Iris pigment epithelial cell (primary cell): ENCODE data around the gene RNF224.

ENCODE experiments used
- DNase-seq: peaks from one replicate; pipeline ENCODE4 v3.0.0-alpha.2; 2011; ENCODE audit warnings: low read depth

Gene RNF224

GRCh38 chr9:137192448-137192780, 34.9 kb upstream of the RNF224 start:
- DNase-seq: no peak

GRCh38 chr9:137192859-137193258, 34.4 kb upstream of the RNF224 start:
- DNase-seq: no peak

- no peak for DNase-seq
Measured at GRCh38 chr9:137193771-137194170, 33.5 kb upstream of the RNF224 start.

DNA sequence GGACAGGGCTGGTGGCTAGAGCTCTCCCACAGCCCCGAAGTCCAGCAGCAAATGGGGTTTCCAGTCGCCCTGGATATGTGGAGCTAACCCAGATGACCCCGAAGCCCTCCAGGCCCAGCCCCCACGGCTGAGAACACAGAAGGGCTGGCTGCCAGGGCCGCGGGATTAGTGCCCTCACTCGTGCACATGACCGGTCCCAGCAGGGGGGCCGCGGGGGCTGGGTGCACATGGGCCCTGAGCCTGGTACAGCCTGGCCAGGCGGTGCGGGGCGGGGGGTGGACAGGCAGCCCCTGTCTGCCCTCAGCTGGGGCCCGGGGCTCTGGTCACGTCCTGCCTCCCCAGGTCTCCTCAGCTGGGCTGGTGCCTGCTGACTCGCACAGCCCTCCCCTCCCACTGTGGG, 32.9 kb upstream of the RNF224 start:
- DNase-seq: no peak

- DNase-seq: no peak
Measured at GRCh38 chr9:137194909-137195308, 32.4 kb upstream of the RNF224 start.

DNA sequence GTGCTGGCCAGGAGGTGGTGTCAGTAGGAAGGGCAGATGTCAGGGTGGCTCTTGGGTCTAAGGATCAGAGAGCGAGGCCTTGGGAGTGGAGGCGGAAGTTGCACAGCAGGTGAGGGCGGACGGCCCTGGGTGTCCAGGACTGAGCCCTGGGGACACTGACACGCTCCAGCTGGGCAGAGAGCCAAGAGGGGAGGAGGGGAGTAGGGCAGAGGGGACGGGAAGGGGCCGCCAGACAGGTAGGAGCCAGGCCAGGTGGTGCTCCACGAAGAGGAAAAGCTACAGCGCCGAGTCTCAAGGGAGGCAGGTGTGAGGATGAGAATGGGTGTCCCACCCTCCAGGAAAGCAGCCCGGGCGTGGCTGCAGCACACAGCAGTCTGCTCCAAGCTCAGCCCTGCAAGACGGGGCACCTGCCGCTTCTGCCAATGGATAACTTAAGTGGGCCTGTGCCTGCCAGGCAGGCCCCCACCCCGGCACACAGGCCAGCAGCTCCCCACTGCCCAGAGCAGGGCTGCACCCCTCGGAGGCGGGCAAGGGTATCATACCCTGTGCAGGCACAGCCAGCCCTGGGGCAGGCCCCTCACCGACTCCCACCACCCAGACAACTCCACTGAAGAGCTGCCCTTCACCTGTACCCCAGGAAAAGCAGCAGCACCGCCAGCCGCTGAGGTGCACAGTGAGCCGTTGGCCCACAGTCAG, 31.6 kb upstream of the RNF224 start:
- DNase-seq: no peak

GRCh38 chr9:137198051-137198901, 29.0 kb upstream of the RNF224 start:
- no peak for DNase-seq

- no peak for DNase-seq
Measured at GRCh38 chr9:137198902-137199283, 28.4 kb upstream of the RNF224 start.

DNA sequence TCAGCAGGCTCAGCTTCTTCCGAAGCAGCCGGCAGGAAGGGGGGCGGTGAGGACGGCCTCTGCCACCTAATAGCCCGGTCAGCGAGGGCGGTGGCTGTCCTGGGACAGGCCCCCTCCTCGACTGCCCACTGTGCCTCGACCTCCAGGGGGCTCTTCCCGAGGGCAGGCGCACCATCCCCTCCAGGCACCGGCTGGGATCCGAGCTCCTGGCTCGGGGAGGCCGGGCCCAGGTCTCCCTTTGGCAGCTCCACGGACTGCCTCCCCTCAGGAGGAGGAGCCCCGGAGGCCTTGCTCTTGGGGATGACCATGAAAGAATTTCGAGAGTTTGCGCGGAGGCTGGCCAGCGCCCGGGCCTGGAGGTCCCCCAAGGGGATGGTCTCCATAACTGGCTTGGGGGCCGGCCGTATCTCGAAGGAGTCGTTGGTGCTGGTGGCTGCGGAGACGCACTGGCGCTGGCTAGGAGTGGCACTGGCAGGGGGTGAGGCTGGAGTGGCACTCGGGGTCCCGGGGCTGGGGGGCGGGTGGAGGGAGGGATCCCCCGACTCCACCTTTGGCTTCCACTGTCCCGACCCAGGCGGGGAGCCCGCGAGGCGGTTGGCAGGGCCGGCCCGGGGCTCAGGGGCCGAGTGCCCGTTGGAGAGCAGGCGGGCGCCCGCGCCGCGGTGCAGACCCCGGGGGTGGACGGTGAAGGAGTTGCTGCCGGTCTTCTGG, 27.7 kb upstream of the RNF224 start:
- DNase-seq: peak; percentile 48

DNA sequence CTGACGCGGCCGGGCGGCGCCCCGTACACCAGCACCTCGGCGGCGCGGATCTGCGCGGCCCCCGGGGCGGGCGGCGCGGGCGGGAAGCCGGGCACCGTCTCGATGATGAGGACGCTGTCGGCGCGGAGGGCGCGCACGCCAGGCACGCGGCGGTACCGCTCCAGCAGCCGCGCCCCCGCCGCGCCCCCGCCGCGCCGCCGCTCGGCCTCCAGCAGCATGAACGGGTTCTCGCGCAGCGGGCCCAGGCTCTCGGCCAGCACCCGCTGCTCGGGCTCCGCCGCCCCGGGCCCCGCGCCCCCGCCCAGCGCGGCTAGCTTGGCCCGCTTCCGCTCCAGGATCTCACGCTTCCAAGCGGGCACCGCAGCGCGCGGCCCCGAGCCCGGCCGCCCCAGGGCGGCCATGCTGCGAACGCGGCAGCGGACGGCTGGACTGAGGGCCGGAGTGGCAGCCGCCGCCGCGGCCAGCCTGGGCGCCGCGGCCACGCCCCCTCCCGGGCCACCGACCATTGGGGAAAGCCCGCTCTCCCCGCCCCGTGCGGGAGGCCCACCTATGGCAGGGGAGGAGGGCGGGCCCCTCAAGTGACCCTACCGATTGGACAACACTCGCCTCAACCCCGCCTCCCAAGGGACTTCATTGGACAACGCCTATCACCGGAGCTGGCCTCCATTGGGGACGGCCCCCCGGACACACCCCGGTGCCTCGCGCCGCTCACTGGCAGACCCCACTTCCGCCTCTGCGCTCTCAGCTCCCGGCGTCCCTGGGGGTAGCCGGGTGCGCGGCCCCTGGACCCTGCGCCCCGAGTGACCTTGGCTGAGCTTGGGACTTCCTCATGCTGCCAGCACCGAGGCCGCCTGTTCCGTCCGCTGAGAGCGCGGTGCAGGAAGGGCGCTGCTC, 26.7 kb upstream of the RNF224 start, which contains the start of gene TPRN:
TSS of gene TPRN (minus strand) at position 431 of the 894 bp plus-strand sequence. CDS start at position 401, 30 bp downstream.
- DNase-seq: peak; percentile 99

DNA sequence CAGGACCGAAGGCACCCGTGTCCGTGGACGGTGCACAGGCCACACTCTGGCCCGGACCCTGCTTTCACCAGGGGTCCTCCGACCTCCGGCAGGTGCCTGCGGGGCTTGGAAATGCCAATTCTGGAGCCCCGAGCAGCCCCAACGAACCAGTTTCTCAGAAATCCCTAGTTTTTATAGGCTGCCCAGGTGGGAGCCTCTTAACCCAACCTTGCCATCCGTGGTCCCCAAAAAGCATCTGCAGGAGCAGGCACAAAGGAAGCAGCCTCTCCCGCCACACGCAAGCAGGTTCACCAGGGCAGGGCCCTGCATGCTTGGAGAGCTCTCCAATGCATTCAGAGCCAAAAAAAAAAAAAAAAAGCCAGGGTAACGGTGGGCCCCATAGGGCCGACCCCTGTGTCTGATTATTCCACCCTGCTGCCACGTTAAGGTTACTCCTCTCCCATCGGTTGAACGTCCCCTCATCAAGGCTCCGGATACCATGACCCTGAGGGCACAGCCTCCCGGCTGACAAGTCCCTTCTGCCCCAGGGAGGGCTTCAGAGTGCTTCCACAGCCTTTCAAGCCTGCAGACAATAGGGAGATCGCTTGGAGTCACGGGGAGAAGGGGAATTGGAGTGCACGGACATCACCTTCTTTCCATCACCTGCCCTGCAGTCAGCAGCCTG, 26.0 kb upstream of the RNF224 start:
- no peak for DNase-seq

DNA sequence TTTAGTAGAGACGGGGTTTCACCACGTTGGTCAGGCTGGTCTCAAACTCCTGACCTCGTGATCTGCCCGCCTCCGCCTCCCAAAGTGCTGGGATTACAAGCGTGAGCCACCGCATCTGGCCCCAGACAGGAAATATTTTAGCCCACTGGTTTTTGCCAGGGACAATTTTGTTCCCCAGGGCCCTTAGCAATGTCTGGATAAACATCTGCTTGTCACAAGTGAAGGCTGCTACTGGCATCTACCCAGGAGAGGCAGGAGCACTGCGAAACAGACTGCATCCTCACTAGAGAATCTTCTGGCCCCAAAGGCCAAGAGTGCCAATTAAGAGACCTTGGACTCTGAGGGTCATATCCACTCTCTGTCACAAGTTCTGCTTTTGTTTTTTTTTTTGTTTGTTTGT, 24.3 kb upstream of the RNF224 start:
- DNase-seq: no peak

GRCh38 chr9:137204731-137205125, 22.6 kb upstream of the RNF224 start:
- DNase-seq: no peak

DNA sequence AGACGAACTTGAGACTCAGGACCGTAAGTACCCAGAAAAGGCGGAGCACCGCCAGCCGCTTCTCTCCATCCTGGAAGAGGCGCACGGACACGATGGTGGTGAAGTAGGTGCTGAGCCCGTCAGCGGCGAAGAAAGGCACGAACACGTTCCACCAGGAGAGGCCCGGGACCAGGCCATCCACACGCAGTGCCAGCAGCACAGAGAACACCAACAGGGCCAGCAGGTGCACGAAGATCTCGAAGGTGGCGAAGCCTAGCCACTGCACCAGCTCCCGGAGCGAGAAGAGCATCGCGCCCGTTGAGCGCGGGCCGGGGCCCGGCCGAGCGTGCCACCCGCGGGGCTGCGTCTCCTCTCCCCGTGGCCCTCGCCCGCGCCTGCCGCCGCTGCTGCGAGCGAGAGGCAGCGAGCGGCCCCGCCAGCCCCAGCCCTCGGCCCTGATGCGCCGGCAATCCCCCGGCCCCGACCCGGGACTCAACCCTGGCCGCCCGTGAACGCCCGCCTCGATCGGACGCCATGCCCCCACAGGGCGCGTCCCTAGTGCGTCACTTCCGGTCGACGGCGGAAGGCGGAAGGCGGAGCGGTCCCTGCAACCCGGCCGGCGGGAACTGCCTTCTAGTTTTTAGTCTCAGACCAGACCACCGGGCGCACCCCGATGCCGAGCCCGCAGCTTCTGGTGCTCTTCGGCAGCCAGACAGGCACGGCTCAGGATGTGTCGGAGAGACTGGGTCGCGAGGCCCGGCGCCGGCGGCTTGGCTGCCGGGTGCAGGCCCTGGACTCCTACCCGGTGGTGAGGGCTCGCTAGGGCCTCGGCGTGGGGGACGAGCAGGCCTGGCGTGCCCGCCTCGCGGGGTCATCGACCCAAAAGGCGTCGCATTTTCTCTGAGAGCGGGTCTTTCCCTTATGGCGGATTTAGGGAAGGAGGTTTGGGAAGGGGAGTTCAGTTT, 21.9 kb upstream of the RNF224 start, which contains the start of the genes NDOR1 and TMEM203:
TSS of gene NDOR1 (plus strand) at position 575 of the 944 bp plus-strand sequence. CDS start at position 653, 78 bp downstream.
TSS of gene TMEM203 (minus strand) at position 523 of the 944 bp plus-strand sequence. CDS start at position 289, 234 bp downstream.
- DNase-seq: peak; percentile 83

GRCh38 chr9:137206602-137207001, 20.7 kb upstream of the RNF224 start:
- DNase-seq: no peak

GRCh38 chr9:137211532-137211931, 15.8 kb upstream of the RNF224 start:
- no peak for DNase-seq

DNA sequence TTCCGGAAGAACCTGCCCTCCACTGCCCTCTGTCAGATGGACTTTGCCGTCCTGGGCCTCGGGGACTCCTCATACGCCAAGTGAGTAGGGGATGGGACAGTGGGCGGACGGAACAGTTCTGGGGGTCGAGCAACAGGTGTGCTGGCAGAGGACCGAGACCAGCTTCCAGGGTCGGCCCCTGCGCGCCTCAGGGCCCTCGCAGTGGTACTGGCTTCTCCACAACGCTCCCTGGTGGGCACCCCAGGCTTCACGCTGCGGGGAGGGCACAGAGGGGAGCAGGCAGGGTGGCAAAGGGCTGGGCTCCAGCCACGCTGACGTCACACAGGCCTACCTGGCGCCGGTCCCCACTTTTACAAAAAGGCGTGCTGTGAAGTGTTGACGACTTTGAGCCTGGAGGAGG, 14.8 kb upstream of the RNF224 start:
- DNase-seq: no peak

DNA sequence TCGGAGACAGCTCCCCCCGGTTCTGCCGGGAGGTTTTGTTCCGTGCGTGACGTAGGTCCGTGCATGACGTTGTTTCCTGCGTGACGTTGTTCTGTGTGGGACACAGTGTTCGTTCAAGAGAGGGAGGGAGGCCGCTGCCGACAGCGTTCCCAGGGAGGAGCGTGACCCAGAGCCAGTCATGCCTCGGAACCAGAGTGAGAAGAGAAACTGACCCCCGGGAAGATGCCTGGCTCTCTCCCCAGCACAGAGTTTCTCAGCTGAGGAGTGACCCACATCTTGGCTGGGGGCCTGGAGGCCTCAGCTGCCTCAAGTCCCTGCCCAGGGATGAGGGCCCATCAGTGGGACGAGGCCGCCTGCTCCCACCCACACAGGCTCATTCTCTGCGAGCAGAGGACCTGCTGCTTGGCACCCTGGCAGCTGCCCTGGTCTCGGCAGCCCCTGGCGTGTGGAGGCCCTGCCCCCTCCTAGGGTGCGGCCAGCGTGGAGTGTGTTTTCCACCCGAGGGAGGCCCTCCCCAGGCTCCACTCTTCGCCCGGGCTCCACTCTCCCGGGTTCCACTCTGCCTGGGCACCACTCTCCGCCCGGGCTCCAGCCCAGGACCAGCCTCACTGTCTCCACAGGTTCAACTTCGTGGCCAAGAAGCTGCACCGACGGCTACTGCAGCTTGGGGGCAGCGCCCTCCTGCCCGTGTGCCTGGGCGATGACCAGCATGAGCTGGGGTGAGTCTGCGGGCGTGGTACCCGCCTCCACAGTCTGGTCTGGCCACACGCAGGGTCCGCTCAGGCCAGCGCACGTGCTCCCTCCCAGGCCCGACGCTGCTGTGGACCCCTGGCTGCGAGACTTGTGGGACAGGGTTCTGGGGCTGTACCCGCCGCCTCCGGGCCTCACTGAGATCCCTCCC, 13.9 kb upstream of the RNF224 start:
- no peak for DNase-seq

- no peak for DNase-seq
Measured at GRCh38 chr9:137214620-137215019, 12.7 kb upstream of the RNF224 start.
